Measurements from ENCODE around the gene MAGI1.

MAGI1 gene

GRCh38 chr3:65662095-65662494, 376.6 kb downstream of the MAGI1 start:
- no peaks in the 10 kb centered on the region for H3K36me3 ChIP-seq (ENCODE audit: low read length)
- no peak overlapping the region for H3K4me3 ChIP-seq (ENCODE audit: insufficient read depth, low read length, poor library complexity, severe bottlenecking)
- H3K4me2 ChIP-seq (ENCODE audit: low read depth, low read length, poor library complexity, severe bottlenecking): no peak overlapping the region
- no peaks in the 10 kb centered on the region for H3K79me2 ChIP-seq (ENCODE audit: insufficient read depth, low read length)
- H3F3A ChIP-seq (ENCODE audit: insufficient read depth): no peaks in the 10 kb centered on the region
- H3K9me2 ChIP-seq (replicated peaks; ENCODE audit: insufficient read depth, low read length): no peaks in the 10 kb centered on the region
- TF ChIP-seq EZH2phosphoT487 (conservative IDR thresholded peaks at IDR 0.05; ENCODE audit: low read length): no peak
- no peak for TF ChIP-seq CTCF (IDR thresholded peaks at IDR 0.05; ENCODE audit: insufficient read depth, low read length, poor library complexity, severe bottlenecking)
- no peak overlapping the region for H2AFZ ChIP-seq (ENCODE audit: low read depth, low read length, severe bottlenecking)
- no peaks in the 10 kb centered on the region for H4K20me1 ChIP-seq (ENCODE audit: low read depth, low read length)
- H3K9ac ChIP-seq (ENCODE audit: low read length): no peak overlapping the region
- H3K27me3 ChIP-seq (ENCODE audit: low read length): no peaks in the 10 kb centered on the region
- H3K27ac ChIP-seq (ENCODE audit: low read depth, low read length): no peak overlapping the region
- H3K9me3 ChIP-seq (ENCODE audit: insufficient read depth, low read length): no peaks in the 10 kb centered on the region

- Histone ChIP-seq H3F3A (ENCODE audit: insufficient read depth) (no peaks in the 10 kb centered on the region), H2AFZ (ENCODE audit: low read depth, low read length, severe bottlenecking) (no peak overlapping the region), H3K27ac (ENCODE audit: low read depth, low read length) (no peak overlapping the region), H3K36me3 (ENCODE audit: low read length) (no peaks in the 10 kb centered on the region), H3K79me2 (ENCODE audit: insufficient read depth, low read length) (no peaks in the 10 kb centered on the region), H4K20me1 (ENCODE audit: low read depth, low read length) (no peaks in the 10 kb centered on the region), H3K9me2 (replicated peaks; ENCODE audit: insufficient read depth, low read length) (no peaks in the 10 kb centered on the region), H3K9me3 (ENCODE audit: insufficient read depth, low read length) (no peaks in the 10 kb centered on the region), H3K9ac (ENCODE audit: low read length) (no peak overlapping the region), H3K4me3 (ENCODE audit: insufficient read depth, low read length, poor library complexity, severe bottlenecking) (no peak overlapping the region), H3K4me2 (ENCODE audit: low read depth, low read length, poor library complexity, severe bottlenecking) (no peak overlapping the region), H3K27me3 (ENCODE audit: low read length) (no peaks in the 10 kb centered on the region)
- TF ChIP-seq CTCF (IDR thresholded peaks at IDR 0.05; ENCODE audit: insufficient read depth, low read length, poor library complexity, severe bottlenecking): no peak
- no peak for TF ChIP-seq EZH2phosphoT487 (conservative IDR thresholded peaks at IDR 0.05; ENCODE audit: low read length)
Observed at GRCh38 chr3:65660000-65660598, 378.6 kb downstream of the MAGI1 start.

DNA sequence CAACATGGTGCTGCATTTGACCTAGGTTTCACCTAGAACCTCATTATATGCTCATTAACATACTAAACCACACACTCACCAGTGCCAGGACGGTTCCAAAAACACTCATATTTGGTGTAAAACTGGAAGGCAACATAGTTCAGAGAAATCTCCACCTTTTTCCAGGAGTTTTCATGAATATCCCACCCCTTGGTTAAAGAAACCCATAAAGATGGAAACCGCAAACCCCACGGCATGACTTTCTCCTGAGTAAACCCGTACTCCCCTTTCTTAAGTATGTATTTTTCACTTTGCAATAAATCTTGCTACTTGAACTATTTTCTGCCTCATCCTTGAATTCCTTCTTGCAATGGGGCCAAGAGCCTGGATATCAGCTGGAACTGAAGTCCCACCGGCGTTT, 379.3 kb downstream of the MAGI1 start:
- no peak overlapping the region for H2AFZ ChIP-seq (ENCODE audit: low read depth, low read length, severe bottlenecking)
- no peak overlapping the region for H3K4me3 ChIP-seq (ENCODE audit: insufficient read depth, low read length, poor library complexity, severe bottlenecking)
- no peaks in the 10 kb centered on the region for H3K27me3 ChIP-seq (ENCODE audit: low read length)
- H3K27ac ChIP-seq (ENCODE audit: low read depth, low read length): no peak overlapping the region
- no peak overlapping the region for H3K9ac ChIP-seq (ENCODE audit: low read length)
- H3K9me2 ChIP-seq (replicated peaks; ENCODE audit: insufficient read depth, low read length): no peaks in the 10 kb centered on the region
- no peaks in the 10 kb centered on the region for H3K79me2 ChIP-seq (ENCODE audit: insufficient read depth, low read length)
- H3K4me2 ChIP-seq (ENCODE audit: low read depth, low read length, poor library complexity, severe bottlenecking): no peak overlapping the region
- H4K20me1 ChIP-seq (ENCODE audit: low read depth, low read length): no peaks in the 10 kb centered on the region
- no peaks in the 10 kb centered on the region for H3K9me3 ChIP-seq (ENCODE audit: insufficient read depth, low read length)
- no peaks in the 10 kb centered on the region for H3K36me3 ChIP-seq (ENCODE audit: low read length)
- H3F3A ChIP-seq (ENCODE audit: insufficient read depth): no peaks in the 10 kb centered on the region
- TF ChIP-seq CTCF (IDR thresholded peaks at IDR 0.05; ENCODE audit: insufficient read depth, low read length, poor library complexity, severe bottlenecking) (no peak), EZH2phosphoT487 (conservative IDR thresholded peaks at IDR 0.05; ENCODE audit: low read length) (no peak)
